Measurements from ENCODE around the gene SLC25A19. TPM values are rescaled to one million over a fixed set of nuclear protein-coding genes. Genes with fewer than 3 reads are reported as not detected.

Gene SLC25A19
- polyA plus RNA-seq, 4 donors, result 11.4 to 15.6 (median 12.7) TPM

GRCh38 chr17:75267411-75268232, 21.6 kb downstream of the SLC25A19 start:
- no peak for FAIRE-seq
- H3K36me3 ChIP-seq (ENCODE audit: control insufficient read depth in 3 of 3, insufficient read depth in 2 of 3, low read depth in 1 of 3, low read length in 3 of 3), result peaks cover 0 to 51% (median 4%) of the 10 kb centered on the region in 3 donors
- H3K27ac ChIP-seq (ENCODE audit: low read depth in 1 of 3, low read length in 2 of 3), result peak overlapping the region in 1 of 3 donors; percentile 39
- WGBS, 3 donors, result 39 to 41% (median 40%) methylated on average over 11 to 14 of the region's 14 CpGs
- no peaks in the 10 kb centered on the region for H3K9me3 ChIP-seq (ENCODE audit: control insufficient read depth in 2 of 2, insufficient read depth in 1 of 2, low read depth in 1 of 2, low read length in 1 of 2)
- peaks cover 2 to 37% (median 5%) of the 10 kb centered on the region in 3 donors for H3K4me1 ChIP-seq (ENCODE audit: control insufficient read depth in 3 of 3, insufficient read depth in 2 of 3, low read depth in 1 of 3, low read length in 2 of 3)
- H3K4me3 ChIP-seq (ENCODE audit: low read depth in 1 of 3, low read length in 3 of 3), result no peak overlapping the region
- peak; percentile 58 to 80 for DNase-seq
- H3K27me3 ChIP-seq (ENCODE audit: control insufficient read depth in 3 of 3, insufficient read depth in 3 of 3, low read length in 3 of 3), result no peaks in the 10 kb centered on the region

- no peak overlapping the region for H3K4me3 ChIP-seq (ENCODE audit: low read depth in 1 of 3, low read length in 3 of 3)
- FAIRE-seq (no peak), DNase-seq (no peak)
- no peaks in the 10 kb centered on the region for H3K9me3 ChIP-seq (ENCODE audit: control insufficient read depth in 2 of 2, insufficient read depth in 1 of 2, low read depth in 1 of 2, low read length in 1 of 2)
- H3K36me3 ChIP-seq (ENCODE audit: control insufficient read depth in 3 of 3, insufficient read depth in 2 of 3, low read depth in 1 of 3, low read length in 3 of 3), result peaks cover 0 to 46% (median 4%) of the 10 kb centered on the region in 3 donors
- H3K27ac ChIP-seq (ENCODE audit: low read depth in 1 of 3, low read length in 2 of 3), result peak overlapping the region in 1 of 3 donors; percentile 39
- WGBS, 3 donors, result 52 to 60% (median 59%) methylated on average over 2 of the region's 2 CpGs
- H3K27me3 ChIP-seq (ENCODE audit: control insufficient read depth in 3 of 3, insufficient read depth in 3 of 3, low read length in 3 of 3), result no peaks in the 10 kb centered on the region
- H3K4me1 ChIP-seq (ENCODE audit: control insufficient read depth in 3 of 3, insufficient read depth in 2 of 3, low read depth in 1 of 3, low read length in 2 of 3), result peaks cover 1 to 35% (median 6%) of the 10 kb centered on the region in 3 donors
These were observed 22.2 kb downstream of the SLC25A19 start for GRCh38 chr17:75267153-75267410.

GRCh38 chr17:75266316-75267152, 22.7 kb downstream of the SLC25A19 start:
- no peak for FAIRE-seq
- H3K4me3 ChIP-seq (ENCODE audit: low read depth in 1 of 3, low read length in 3 of 3), result no peak overlapping the region
- H3K4me1 ChIP-seq (ENCODE audit: control insufficient read depth in 3 of 3, insufficient read depth in 2 of 3, low read depth in 1 of 3, low read length in 2 of 3), result peaks cover 0 to 33% (median 6%) of the 10 kb centered on the region in 3 donors
- DNase-seq, result no peak
- no peak overlapping the region for H3K27ac ChIP-seq (ENCODE audit: low read depth in 1 of 3, low read length in 2 of 3)
- H3K27me3 ChIP-seq (ENCODE audit: control insufficient read depth in 3 of 3, insufficient read depth in 3 of 3, low read length in 3 of 3), result no peaks in the 10 kb centered on the region
- H3K9me3 ChIP-seq (ENCODE audit: control insufficient read depth in 2 of 2, insufficient read depth in 1 of 2, low read depth in 1 of 2, low read length in 1 of 2), result no peaks in the 10 kb centered on the region
- WGBS, 3 donors, result 84 to 87% (median 85%) methylated on average over 13 of the region's 13 CpGs
- H3K36me3 ChIP-seq (ENCODE audit: control insufficient read depth in 3 of 3, insufficient read depth in 2 of 3, low read depth in 1 of 3, low read length in 3 of 3), result peaks cover 0 to 44% (median 4%) of the 10 kb centered on the region in 3 donors

- peaks cover 0 to 33% (median 6%) of the 10 kb centered on the region in 3 donors for H3K4me1 ChIP-seq (ENCODE audit: control insufficient read depth in 3 of 3, insufficient read depth in 2 of 3, low read depth in 1 of 3, low read length in 2 of 3)
- H3K27ac ChIP-seq (ENCODE audit: low read depth in 1 of 3, low read length in 2 of 3), result no peak overlapping the region
- H3K4me3 ChIP-seq (ENCODE audit: low read depth in 1 of 3, low read length in 3 of 3), result no peak overlapping the region
- no peaks in the 10 kb centered on the region for H3K9me3 ChIP-seq (ENCODE audit: control insufficient read depth in 2 of 2, insufficient read depth in 1 of 2, low read depth in 1 of 2, low read length in 1 of 2)
- 88 to 93% (median 92%) methylated on average over 17 of the region's 17 CpGs for WGBS, 3 donors
- DNase-seq (no peak), FAIRE-seq (no peak)
- peaks cover 0 to 44% (median 4%) of the 10 kb centered on the region in 3 donors for H3K36me3 ChIP-seq (ENCODE audit: control insufficient read depth in 3 of 3, insufficient read depth in 2 of 3, low read depth in 1 of 3, low read length in 3 of 3)
- H3K27me3 ChIP-seq (ENCODE audit: control insufficient read depth in 3 of 3, insufficient read depth in 3 of 3, low read length in 3 of 3), result no peaks in the 10 kb centered on the region
These were observed 23.5 kb downstream of the SLC25A19 start for GRCh38 chr17:75265614-75266315.

- Histone ChIP-seq H3K9me3 (ENCODE audit: control insufficient read depth in 2 of 2, insufficient read depth in 1 of 2, low read depth in 1 of 2, low read length in 1 of 2) (no peaks in the 10 kb centered on the region), H3K27ac (ENCODE audit: low read depth in 1 of 3, low read length in 2 of 3) (no peak overlapping the region), H3K36me3 (ENCODE audit: control insufficient read depth in 3 of 3, insufficient read depth in 2 of 3, low read depth in 1 of 3, low read length in 3 of 3) (peaks cover 0 to 44% (median 4%) of the 10 kb centered on the region in 3 donors), H3K4me1 (ENCODE audit: control insufficient read depth in 3 of 3, insufficient read depth in 2 of 3, low read depth in 1 of 3, low read length in 2 of 3) (peaks cover 4 to 30% (median 9%) of the 10 kb centered on the region in 3 donors), H3K4me3 (ENCODE audit: low read depth in 1 of 3, low read length in 3 of 3) (no peak overlapping the region), H3K27me3 (ENCODE audit: control insufficient read depth in 3 of 3, insufficient read depth in 3 of 3, low read length in 3 of 3) (no peaks in the 10 kb centered on the region)
- FAIRE-seq (no peak), DNase-seq (no peak)
- WGBS, 3 donors, result 89 to 93% (median 90%) methylated on average over 4 of the region's 4 CpGs
These were observed 26.2 kb downstream of the SLC25A19 start for GRCh38 chr17:75263055-75263454.

GRCh38 chr17:75262112-75262606, 27.1 kb downstream of the SLC25A19 start:
- H3K36me3 ChIP-seq (ENCODE audit: control insufficient read depth in 3 of 3, insufficient read depth in 2 of 3, low read depth in 1 of 3, low read length in 3 of 3), result peaks cover 0 to 39% (median 4%) of the 10 kb centered on the region in 3 donors
- no peak for DNase-seq
- peaks cover 4 to 21% (median 9%) of the 10 kb centered on the region in 3 donors for H3K4me1 ChIP-seq (ENCODE audit: control insufficient read depth in 3 of 3, insufficient read depth in 2 of 3, low read depth in 1 of 3, low read length in 2 of 3)
- no peaks in the 10 kb centered on the region for H3K27me3 ChIP-seq (ENCODE audit: control insufficient read depth in 3 of 3, insufficient read depth in 3 of 3, low read length in 3 of 3)
- 0 to 1% (median 1%) methylated on average over 23 of the region's 23 CpGs for WGBS, 3 donors
- FAIRE-seq, result no peak
- peak overlapping the region; percentile 84 to 94 (median 93) for H3K4me3 ChIP-seq (ENCODE audit: low read depth in 1 of 3, low read length in 3 of 3)
- no peaks in the 10 kb centered on the region for H3K9me3 ChIP-seq (ENCODE audit: control insufficient read depth in 2 of 2, insufficient read depth in 1 of 2, low read depth in 1 of 2, low read length in 1 of 2)
- H3K27ac ChIP-seq (ENCODE audit: low read depth in 1 of 3, low read length in 2 of 3), result peak overlapping the region; percentile 81 to 99 (median 93)

DNA sequence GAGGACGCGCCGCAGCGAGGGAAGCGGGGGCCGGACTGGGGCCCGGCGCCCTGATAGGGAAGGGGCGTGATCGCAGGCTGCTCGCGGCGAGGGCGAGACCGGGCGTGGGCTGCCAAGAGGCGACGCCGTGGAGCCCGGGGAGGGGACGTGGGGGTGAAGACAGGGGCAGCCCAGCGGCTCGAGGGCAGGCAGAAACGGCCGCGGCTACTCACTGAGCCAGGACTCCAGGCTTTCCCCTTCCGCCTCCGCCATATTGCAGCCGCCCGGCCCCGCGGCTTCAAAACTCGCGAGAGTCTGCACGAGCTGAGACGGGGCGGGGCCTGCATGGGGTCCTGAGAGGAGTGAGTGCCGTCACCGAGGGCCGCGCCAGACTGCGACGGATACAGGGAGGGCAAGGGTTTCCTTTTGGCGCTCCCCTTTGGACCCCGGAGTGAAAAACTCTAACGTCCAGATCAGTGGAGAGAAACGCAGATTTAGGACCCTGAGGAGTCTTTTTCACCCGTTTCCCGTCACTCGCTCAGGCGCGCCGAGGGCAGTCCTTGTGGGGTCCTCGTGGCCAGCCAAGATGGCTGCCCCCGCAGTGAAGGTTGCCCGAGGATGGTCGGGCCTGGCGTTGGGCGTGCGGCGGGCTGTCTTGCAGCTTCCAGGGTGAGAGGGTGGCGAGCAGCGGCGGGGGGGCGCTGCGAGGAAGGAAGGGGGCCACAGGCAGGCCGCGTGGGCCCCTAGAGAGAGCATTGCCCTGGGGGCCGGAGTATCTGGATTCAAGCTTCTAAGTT, 27.7 kb downstream of the SLC25A19 start, which contains the start of the genes GGA3 and MRPS7:
Gene GGA3, minus strand, starts transcription at position 271 of the 776 bp plus-strand sequence. Its CDS starts 19 bp downstream, at position 252.
Gene MRPS7, plus strand, starts transcription at position 544 of the 776 bp plus-strand sequence. Its CDS starts 22 bp downstream, at position 566.
- Histone ChIP-seq H3K27ac (ENCODE audit: low read depth in 1 of 3, low read length in 2 of 3) (peak within 1 kb of the TSS; percentile 81 to 99 (median 93)), H3K9me3 (ENCODE audit: control insufficient read depth in 2 of 2, insufficient read depth in 1 of 2, low read depth in 1 of 2, low read length in 1 of 2) (no peaks in the 10 kb centered on the region), H3K27me3 (ENCODE audit: control insufficient read depth in 3 of 3, insufficient read depth in 3 of 3, low read length in 3 of 3) (no peaks in the 10 kb centered on the region), H3K4me1 (ENCODE audit: control insufficient read depth in 3 of 3, insufficient read depth in 2 of 3, low read depth in 1 of 3, low read length in 2 of 3) (peaks cover 4 to 18% (median 9%) of the 10 kb centered on the region in 3 donors), H3K36me3 (ENCODE audit: control insufficient read depth in 3 of 3, insufficient read depth in 2 of 3, low read depth in 1 of 3, low read length in 3 of 3) (peaks cover 0 to 33% (median 4%) of the 10 kb centered on the region in 3 donors), H3K4me3 (ENCODE audit: low read depth in 1 of 3, low read length in 3 of 3) (peak within 1 kb of the TSS; percentile 84 to 94 (median 93))
- FAIRE-seq (no peak), DNase-seq (peak; percentile 95 to 98)
- 0 to 1% (median 1%) methylated on average over 56 to 68 of the region's 69 CpGs for WGBS, 3 donors

Data from small intestine (tissue), 7 donors.